Uterus (tissue), 4 donors: ENCODE results near the gene CASKIN1. TPM values are rescaled to one million over a fixed set of nuclear protein-coding genes. Genes with fewer than 3 reads are reported as not detected.

Source experiments
- DNase-seq, 2 donors: peaks; one replicate each; pipeline ENCODE4 v3.0.0-alpha.2; 2019 to 2020
- H3K27ac ChIP-seq, 2 donors: fragments of 200-600 bp; sonication (generic); 1 replicate in 1 of 2; 2 replicates in 1 of 2; pipeline ENCODE4 v1.5.1; 2016 to 2018
- H3K27me3 ChIP-seq, 2 donors: fragments of 200-600 bp; sonication (generic); one replicate each; pipeline ENCODE4 v1.5.1; 2018 to 2019; ENCODE audit warnings: control low read depth in 1 of 2
- H3K36me3 ChIP-seq, 2 donors: fragments of 200-600 bp; sonication (generic); one replicate each; pipeline ENCODE4 v1.5.1; 2019; ENCODE audit warnings: control low read depth in 1 of 2
- H3K4me1 ChIP-seq, 2 donors: fragments of 200-600 bp; sonication (generic); one replicate each; pipeline ENCODE4 v1.5.1; 2018 to 2019; ENCODE audit warnings: control low read depth in 1 of 2
- H3K4me3 ChIP-seq, 2 donors: fragments of 200-600 bp; sonication (generic); 1 replicate in 1 of 2; 2 replicates in 1 of 2; pipeline ENCODE4 v1.5.1; 2018 to 2019; ENCODE audit warnings: mild to moderate bottlenecking in 1 of 2
- H3K9me3 ChIP-seq, 2 donors: fragments of 200-600 bp; sonication (generic); one replicate each; pipeline ENCODE4 v1.5.1; 2019; ENCODE audit warnings: control low read depth in 1 of 2
- CTCF ChIP-seq, 4 experiments: fragments of 200-600 bp in 2 of 4; fragments of 450-650 bp in 2 of 4; sonication (generic) in 2 of 4; IDR thresholded peaks; one replicate each; pipeline ENCODE4 v1.5.1; 2016 to 2019; ENCODE audit warnings: antibody characterized with exemption in 4 of 4, mild to moderate bottlenecking in 2 of 4, moderate library complexity in 1 of 4
- POLR2A ChIP-seq, 2 donors: fragments of 450-650 bp; IDR thresholded peaks; one replicate each; pipeline ENCODE4 v1.6.1; 2016; ENCODE audit warnings: antibody characterized with exemption in 2 of 2, mild to moderate bottlenecking in 1 of 2, moderate library complexity in 1 of 2
- intact Hi-C: fragments of 100-400 bp; cut with DNase I; formaldehyde crosslinking; loops from one replicate; pipeline ENCODE4 v1.15.1; 2023; ENCODE audit warnings: low total_unique reads
- total RNA-seq, 4 donors: library from RNA; depleted of rRNA in 3 of 4; stranded (reverse); fragments of >200 nt in 3 of 4; gene quantifications; one replicate each; pipeline versions ENCODE4 v1.1.0 to v1.2.4, GENCODE V29; 2014 to 2023
- donor health status: DM: yes; HTN: yes; CAD: no.

CASKIN1 gene
- total RNA-seq, 4 donors from 2014 or later = 0.40 to 2.7 TPM; not detected in 2

DNA sequence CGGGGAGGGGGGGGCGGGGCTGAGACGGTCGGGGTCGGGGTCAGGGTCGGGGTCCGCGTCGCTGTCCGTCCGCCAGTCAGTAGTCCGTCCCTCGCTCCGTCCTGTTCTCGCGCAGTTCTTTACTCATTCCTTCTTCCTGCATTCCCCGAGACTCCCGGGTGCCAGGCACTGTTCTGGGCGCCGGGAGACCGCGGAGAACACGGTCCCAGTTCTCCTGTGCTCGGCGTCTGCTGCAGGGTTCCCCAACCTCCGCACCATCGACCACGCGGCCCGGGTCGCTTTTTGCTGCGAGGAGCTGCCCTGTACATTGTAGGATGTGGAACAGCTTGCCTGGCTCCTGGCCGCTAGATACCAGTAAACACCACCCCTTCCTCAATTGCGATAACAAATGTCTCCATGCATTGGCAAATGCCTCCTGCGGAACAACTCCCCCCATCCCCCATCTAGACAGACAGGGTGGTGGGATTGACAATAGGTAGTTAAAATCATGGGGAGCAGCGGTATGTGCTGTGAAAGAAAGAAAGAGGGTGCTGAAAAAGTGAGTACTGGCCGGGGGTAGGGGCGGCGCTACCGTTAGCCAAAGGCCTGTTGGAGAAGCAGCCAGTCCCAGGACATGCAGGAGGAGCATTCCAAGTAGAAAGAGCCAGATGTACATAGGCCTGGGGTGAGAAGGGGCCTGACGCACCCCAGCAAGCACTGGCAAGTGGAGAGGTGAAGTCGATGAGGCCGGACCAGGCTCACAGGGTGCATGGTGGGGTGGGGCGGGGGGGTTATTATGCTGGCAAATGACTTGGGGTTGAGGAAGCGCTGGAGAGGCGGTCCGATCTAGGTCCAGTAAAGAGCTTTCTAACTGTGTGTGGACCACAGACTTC is 40.2 kb downstream of the CASKIN1 start:
- H3K27ac ChIP-seq = peak overlapping the region; percentile 74 to 81
- TF ChIP-seq POLR2A (IDR thresholded peaks at IDR 0.05) (no peak), CTCF (IDR thresholded peaks at IDR 0.05) (no peak)
- peak overlapping the region; percentile 56 to 92 for H3K4me3 ChIP-seq
- intact Hi-C loops = loop anchor here (10.0 kb wide), 2 partner anchors 51 to 59 kb away; partner anchors contain the start of genes BRICD5 and PGP
- no peaks in the 10 kb centered on the region for H3K36me3 ChIP-seq
- H3K27me3 ChIP-seq = no peaks in the 10 kb centered on the region
- no peaks in the 10 kb centered on the region for H3K9me3 ChIP-seq
- H3K4me1 ChIP-seq = peaks cover 5 to 34% of the 10 kb centered on the region in 2 donors
- peak in 1 of 2 donors; percentile 40 for DNase-seq

- H3K4me1 ChIP-seq = peaks cover 5 to 36% of the 10 kb centered on the region in 2 donors
- H3K4me3 ChIP-seq = peak within 1 kb of the TSS; percentile 66 to 92
- peak within 1 kb of the TSS; percentile 76 to 83 for H3K27ac ChIP-seq
- H3K36me3 ChIP-seq = no peaks in the 10 kb centered on the region
- no peaks in the 10 kb centered on the region for H3K9me3 ChIP-seq
- no peaks in the 10 kb centered on the region for H3K27me3 ChIP-seq
- DNase-seq = peak; percentile 98 to 100
- TF ChIP-seq CTCF (IDR thresholded peaks at IDR 0.05) = peak in 1 of 4 experiments; percentile 36
- TF ChIP-seq POLR2A (IDR thresholded peaks at IDR 0.05) = peak; percentile 97
- intact Hi-C loops = loop anchor here (10.0 kb wide), 2 partner anchors 51 to 59 kb away; partner anchors contain the start of genes BRICD5 and PGP
Measured at GRCh38 chr16:2155091-2155950, 41.1 kb downstream of the CASKIN1 start, which contains the start of gene TRAF7. TRAF7 (plus strand) TSS chr16:2155782; CDS start chr16:2163921, 8,139 bp downstream.

DNA sequence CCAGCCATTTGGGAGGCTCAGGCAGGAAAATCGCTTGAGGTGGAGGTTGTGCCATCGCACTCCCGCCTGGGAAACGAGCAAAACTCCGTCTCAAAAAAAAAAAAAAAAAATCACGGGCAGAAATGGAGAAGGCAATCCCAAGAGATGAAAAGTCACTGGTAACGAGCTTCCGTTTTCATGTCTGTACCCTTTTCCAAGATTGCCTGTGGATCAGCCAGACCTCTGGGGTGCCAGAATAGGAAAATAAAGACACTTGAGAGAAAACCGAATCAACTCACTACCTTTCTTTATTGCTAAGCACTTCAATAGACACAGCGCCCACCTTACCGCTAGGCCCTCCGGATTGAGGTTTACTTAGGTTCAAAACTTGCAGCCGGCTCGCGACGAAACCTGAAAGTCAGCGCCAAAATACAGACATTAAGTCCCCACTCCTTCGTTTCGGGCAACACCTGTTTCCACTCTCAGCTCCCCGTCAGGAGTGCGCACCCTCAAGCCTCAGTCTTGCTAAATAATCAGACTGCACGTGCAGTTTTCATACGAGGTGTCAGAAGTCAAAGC is 41.8 kb downstream of the CASKIN1 start:
- DNase-seq = no peak
- no peaks in the 10 kb centered on the region for H3K9me3 ChIP-seq
- no peaks in the 10 kb centered on the region for H3K36me3 ChIP-seq
- H3K4me3 ChIP-seq = peak overlapping the region; percentile 66 to 92
- peaks cover 5 to 33% of the 10 kb centered on the region in 2 donors for H3K4me1 ChIP-seq
- no peaks in the 10 kb centered on the region for H3K27me3 ChIP-seq
- intact Hi-C loops = loop anchor here (10.0 kb wide), 2 partner anchors 50 to 60 kb away; partner anchors contain the start of genes BRICD5 and PGP
- peak overlapping the region; percentile 76 to 83 for H3K27ac ChIP-seq
- TF ChIP-seq POLR2A (IDR thresholded peaks at IDR 0.05) = no peak
- no peak for TF ChIP-seq CTCF (IDR thresholded peaks at IDR 0.05)

DNA sequence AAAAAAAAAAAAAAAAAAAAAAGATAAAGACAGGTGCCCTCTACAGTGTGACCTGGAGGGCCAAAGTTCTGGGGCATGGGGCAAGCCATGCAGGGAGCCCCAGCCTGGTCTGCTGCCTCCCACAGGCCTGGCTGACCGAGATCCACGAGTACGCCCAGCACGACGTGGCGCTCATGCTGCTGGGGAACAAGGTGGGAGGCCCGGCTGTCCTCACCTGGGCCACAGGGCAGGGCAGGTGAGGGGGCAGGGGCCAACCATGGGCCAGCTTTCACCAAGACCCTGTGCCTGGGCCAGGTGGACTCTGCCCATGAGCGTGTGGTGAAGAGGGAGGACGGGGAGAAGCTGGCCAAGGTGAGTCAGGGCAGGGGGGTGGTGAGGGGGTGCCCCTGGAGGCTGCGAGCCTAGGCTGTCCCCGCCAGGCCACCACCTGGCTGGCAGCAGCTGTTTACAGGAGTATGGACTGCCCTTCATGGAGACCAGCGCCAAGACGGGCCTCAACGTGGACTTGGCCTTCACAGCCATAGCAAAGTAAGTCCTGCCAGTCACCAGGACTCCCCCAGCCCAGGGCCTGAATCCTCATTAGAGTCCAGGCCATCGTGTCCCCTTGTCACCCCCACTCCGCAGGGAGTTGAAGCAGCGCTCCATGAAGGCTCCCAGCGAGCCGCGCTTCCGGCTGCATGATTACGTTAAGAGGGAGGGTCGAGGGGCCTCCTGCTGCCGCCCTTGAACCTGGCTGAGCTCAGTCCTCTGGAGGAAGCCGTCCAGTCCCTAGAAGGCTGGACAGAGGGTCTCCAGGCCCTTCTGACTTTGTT is 43.5 kb downstream of the CASKIN1 start:
- TF ChIP-seq POLR2A (IDR thresholded peaks at IDR 0.05) (no peak), CTCF (IDR thresholded peaks at IDR 0.05) (no peak)
- Histone ChIP-seq H3K27me3 (no peaks in the 10 kb centered on the region), H3K36me3 (no peaks in the 10 kb centered on the region), H3K9me3 (no peaks in the 10 kb centered on the region), H3K4me1 (peaks cover 4 to 35% of the 10 kb centered on the region in 2 donors), H3K4me3 (peak overlapping the region; percentile 66 to 92), H3K27ac (peak overlapping the region; percentile 76 to 83)
- intact Hi-C loops = loop anchor here (10.0 kb wide), 2 partner anchors 48 to 62 kb away; partner anchors contain the start of genes BRICD5 and PGP
- DNase-seq = no peak
